Activated T-helper 1 cell treated with Interleukin-2 at 50 U/mL for 16 hours (primary cell): Measurements from ENCODE around the gene SLC23A3.
A peak's percentile ranks its signal among the peaks of the same experiment; 100 is the strongest.
"Not testable (repeated sequence)": the region's sequence is repeated elsewhere in the genome, so short reads cannot be mapped to it uniquely, and the experiment has no call there.

Source experiments
- DNase-seq: peaks from one replicate; pipeline ENCODE4 v3.0.0-alpha.2; 2020; ENCODE audit warnings: low read depth

SLC23A3 gene

GRCh38 chr2:219205165-219205538 lies 35.3 kb upstream of the SLC23A3 start:
- no peak for DNase-seq

DNA sequence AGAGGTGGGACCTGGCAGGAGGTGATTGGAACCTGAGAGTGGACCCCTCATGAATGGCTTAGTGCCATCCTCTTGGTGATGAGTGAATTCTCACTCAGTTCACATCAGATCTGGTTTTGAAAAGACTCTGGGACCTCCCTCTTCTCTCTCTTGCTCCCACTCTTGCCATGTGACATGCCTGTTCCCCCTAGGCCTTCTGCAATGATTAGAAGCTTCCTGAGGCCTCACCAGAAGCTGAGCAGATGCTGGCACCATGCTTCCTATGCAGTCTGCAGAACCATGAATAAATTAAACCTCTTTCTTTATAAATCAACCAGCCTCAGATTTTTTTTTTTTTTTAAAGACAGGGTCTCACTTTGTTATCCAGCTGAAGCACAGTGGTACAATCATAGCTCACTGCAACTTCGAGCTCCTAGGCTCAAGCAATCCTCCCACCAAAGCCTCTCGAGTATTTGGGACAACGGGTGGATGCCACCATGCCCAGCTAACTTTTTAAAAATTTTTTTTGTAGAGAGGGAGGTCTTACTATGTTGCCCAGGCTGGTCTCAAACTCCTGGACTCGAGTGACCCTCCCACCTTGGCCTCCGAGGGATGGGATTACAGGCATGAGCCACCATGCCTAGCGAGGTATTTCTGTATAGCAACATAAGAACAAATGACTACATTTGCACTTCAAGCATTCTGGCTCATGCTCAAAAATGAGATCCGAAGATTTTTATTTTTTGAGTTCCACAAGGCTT lies 34.8 kb upstream of the SLC23A3 start:
- no peak for DNase-seq

GRCh38 chr2:219201331-219201730 lies 31.5 kb upstream of the SLC23A3 start:
- not testable (repeated sequence) for DNase-seq

DNA sequence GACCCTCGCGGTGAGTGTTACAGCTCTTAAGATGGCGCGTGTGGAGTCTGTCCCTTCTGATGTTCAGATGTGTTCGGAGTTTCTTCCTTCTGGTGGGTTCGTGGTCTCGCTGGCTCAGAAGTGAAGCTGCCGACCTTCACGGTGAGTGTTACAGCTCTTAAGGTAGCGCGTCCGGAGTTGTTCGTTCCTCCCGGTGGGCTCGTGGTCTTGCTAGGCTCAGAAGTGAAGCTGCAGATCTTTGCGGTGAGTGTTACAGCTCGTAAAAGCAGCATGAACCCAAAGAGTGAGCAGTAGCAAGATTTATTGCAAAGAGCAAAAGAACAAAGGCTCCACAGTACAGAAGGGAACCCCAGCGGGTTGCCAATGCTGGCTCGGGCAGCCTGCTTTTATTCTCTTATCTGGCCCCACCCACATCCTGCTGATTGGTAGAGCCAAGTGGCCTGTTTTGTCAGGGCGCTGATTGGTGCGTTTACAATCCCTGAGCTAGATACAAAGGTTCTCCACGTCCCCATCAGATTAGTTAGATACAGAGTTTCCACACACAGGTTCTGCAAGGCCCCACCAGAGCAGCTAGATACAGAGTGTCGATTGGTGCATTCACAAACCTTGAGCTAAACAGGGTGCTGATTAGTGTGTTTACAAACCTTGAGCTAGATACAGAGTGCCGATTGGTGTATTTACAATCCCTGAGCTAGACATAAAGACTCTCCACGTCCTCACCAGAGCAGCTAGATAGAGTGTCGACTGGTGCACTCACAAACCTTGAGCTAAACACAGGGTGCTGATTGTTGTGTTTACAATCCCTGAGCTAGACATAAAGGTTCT lies 30.9 kb upstream of the SLC23A3 start:
- not testable (repeated sequence) for DNase-seq

DNA sequence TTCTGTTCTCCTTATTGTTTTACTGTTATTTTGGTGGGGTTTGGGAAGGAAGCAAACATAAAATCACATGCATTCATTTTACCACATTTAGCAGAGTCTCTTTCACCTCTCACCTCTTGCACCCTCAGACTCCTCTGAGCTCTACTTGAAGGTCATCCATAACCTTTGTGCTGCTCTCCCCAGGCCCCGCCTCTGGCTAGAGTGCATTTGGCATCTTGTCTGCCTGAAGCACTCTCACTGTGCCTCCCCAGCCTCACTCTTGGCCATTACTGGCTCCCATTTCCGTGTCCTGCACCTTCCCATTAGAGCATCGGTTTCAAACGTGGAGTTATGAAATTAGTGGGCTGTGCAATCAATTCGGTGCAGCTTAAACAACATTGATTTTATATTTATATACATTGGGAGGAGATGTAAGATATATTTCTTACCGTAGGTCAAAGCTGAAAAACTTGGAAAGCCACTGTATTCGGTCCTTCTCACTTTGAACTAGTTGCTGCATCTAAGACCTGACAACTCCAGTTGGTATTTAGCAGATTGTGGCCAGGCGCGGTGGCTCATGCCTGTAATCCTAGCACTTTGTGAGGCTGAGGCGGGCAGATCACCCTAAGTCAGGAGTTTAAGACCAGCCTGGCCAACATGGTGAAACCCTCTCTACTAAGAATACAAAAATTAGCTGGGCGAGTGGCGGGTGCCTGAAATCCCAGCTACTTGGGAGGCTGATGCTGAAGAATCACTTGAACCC lies 29.8 kb upstream of the SLC23A3 start:
- no peak for DNase-seq

DNA sequence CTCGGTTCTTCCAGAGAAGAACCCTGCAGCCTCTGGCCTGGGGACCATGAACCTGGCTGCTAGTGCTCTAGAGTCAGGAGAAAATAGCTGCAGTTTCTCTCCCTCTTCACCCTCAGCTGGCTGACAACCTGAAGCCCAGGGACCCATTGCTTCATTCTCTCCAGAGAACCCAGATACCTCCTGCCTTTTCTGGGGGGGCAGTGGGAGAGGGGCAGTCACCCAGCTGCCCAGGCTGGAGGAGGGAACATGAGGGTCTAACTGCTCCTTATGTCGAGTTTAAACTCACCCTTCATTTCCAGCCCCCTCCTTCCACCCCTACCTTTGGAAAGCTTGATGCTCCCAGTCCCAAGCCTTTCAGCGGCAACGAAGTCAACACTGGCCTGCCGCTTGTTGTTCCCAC lies 29.1 kb upstream of the SLC23A3 start:
- DNase-seq: no peak

DNA sequence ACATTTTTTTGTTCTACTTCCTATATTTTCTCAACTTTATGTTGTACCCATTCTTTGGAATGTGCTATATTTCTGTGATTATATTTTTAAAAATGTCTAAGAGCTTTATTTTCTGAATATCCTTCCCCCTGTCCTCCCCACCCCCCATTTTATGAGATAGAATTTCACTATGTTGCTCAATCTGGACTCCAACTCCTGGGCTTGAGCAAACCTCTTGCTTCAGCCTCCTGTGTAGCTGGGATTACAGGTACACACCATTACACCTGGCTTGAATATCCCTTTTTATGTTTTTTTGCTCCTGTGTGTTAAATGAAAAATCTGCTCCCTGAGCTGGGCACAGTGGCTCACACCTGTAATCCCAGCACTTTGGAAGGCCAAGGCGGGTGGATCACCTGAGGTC lies 27.6 kb upstream of the SLC23A3 start:
- no peak for DNase-seq

GRCh38 chr2:219186754-219187456 lies 17.1 kb upstream of the SLC23A3 start:
- no peak for DNase-seq

GRCh38 chr2:219184121-219184520 lies 14.3 kb upstream of the SLC23A3 start:
- DNase-seq: no peak

- DNase-seq: no peak
Measured at GRCh38 chr2:219183151-219183772, 13.4 kb upstream of the SLC23A3 start.

DNA sequence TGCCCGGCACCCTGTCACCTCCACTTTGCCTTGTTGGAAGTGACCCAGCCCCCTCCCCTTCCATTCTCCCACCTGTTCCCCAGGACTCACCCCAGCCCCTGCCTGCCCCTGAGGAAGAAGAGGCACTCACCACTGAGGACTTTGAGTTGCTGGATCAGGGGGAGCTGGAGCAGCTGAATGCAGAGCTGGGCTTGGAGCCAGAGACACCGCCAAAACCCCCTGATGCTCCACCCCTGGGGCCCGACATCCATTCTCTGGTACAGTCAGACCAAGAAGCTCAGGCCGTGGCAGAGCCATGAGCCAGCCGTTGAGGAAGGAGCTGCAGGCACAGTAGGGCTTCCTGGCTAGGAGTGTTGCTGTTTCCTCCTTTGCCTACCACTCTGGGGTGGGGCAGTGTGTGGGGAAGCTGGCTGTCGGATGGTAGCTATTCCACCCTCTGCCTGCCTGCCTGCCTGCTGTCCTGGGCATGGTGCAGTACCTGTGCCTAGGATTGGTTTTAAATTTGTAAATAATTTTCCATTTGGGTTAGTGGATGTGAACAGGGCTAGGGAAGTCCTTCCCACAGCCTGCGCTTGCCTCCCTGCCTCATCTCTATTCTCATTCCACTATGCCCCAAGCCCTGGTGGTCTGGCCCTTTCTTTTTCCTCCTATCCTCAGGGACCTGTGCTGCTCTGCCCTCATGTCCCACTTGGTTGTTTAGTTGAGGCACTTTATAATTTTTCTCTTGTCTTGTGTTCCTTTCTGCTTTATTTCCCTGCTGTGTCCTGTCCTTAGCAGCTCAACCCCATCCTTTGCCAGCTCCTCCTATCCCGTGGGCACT lies 12.7 kb upstream of the SLC23A3 start:
- DNase-seq: no peak

- no peak for DNase-seq
Measured at GRCh38 chr2:219181531-219181930, 11.7 kb upstream of the SLC23A3 start.

GRCh38 chr2:219180961-219181360 lies 11.1 kb upstream of the SLC23A3 start:
- no peak for DNase-seq

GRCh38 chr2:219179601-219180465 lies 10.0 kb upstream of the SLC23A3 start:
- DNase-seq: no peak

DNA sequence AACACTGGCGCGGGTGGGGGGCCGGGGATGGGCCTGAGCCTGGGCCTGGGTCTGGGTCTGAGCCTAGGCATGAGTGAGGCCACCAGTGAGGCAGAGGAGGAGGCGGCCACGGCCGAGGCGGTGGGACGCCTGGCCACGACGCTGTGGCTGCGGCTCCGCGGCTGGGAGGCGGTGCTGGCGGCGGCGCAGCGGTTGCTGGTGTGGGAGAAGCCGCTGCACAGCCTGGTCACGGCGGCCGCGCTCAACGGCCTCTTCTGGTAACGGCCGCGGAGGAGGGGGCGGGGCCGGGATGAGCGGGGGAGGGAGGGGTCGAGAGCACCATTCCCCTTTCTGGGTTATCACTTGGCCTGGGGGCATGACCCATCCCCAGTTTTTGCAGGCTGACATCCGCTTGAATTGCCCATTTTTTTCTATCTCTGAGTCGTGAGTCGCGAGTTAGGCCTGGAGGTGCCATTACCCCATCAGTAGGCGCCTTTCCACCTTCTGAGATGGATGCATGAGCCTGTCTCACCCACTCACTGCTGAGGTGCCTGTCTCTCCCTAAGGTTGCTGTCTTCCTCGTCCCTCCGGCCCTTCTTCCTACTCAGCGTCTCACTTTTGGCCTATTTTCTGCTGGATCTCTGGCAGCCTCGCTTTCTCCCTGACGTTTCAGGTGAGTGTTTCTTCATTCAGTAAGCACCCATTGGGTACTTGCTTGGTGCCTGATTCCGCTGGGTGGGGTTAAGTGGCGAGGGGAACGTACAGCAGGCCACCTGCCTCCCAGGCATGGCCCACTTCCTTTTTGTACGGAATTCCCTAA lies 8.7 kb upstream of the SLC23A3 start:
- DNase-seq: peak; percentile 27

GRCh38 chr2:219177552-219178376 lies 7.9 kb upstream of the SLC23A3 start, which contains the start of gene RETREG2:
Gene RETREG2, plus strand, starts transcription at chr2:219178275. Its CDS starts 78 bp downstream, at chr2:219178353.
- DNase-seq: peak; percentile 74

DNA sequence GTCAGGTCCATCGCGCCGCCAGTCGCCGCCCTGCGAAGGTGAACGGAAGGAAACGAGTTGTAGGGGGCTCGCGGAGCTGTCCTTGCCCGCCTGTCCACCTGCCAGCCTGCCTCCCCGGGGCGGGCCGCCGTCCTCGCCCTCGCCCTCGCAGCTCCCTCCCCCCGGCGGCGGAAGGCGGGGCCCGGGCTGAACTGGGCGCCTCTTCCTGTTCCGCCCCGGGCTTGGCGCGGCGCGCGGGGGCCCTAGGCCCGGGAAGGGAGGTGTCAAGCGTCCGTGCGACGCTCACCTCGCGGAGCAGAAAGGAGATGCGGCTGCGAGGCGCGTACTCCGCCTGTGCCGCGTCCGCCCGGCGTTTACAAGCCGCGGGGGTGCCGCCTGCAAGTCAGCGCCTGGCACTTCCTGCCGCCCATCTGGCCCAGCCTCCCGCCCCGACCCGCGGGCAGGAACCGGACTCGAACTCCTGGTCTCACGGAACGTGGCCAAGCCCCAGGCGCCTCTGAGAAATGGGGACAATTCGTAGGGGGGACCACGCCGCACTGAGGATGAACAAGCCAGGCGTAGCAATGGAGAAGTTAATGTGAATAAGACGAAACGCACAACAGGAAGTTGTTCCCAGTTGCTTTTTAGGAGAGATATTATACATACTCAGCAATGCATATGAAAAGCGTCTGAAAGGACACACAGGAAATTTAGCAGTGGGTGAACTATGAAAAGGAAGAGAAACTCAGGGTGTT lies 7.2 kb upstream of the SLC23A3 start, which contains the start of gene CNPPD1:
TSS of gene CNPPD1 (minus strand) at position 108 of the 734 bp plus-strand sequence. CDS start at position 11, 97 bp downstream.
- peak; percentile 88 for DNase-seq
